NCI-H748 treated with DMSO at 0.1 percent for 48 hours (cell line): ENCODE measurements around the gene FBXL5.
"Not testable (repeated sequence)": the region's sequence is repeated elsewhere in the genome, so short reads cannot be mapped to it uniquely, and the experiment has no call there.

Experiments
- DNase-seq: peaks from one replicate; lab custom pipeline; 2025; lab: John Stamatoyannopoulos, UW

The FBXL5 gene

DNA sequence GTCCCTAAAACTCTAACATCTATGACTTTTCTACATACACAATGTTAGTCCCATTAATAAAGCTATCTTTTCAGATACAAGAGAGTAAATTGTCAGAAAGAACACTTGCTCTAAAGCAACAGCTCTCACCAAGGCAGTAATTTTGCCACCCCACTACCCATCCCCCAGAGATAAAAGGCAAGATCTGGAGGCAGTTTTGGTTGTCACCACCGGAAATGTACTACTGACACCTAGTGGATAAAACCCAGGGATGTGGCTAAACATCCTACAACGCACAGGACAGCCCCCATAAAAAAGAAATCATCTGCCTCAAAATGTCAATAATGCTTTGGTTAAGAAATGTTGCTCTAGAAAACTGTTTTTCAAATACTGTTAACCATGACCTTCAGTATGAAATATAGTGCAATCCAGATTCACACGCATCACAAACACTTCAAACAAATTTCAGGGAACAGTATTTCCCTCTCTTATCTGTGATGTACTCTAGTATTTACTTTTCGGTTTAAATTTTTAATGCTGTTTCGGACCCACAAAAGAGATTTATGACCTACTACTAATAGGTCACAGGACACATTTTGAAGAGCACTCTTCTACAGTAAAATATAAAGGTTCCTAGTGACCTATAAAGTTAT, 5.1 kb downstream of the FBXL5 start:
- DNase-seq, result peak; percentile 61

DNA sequence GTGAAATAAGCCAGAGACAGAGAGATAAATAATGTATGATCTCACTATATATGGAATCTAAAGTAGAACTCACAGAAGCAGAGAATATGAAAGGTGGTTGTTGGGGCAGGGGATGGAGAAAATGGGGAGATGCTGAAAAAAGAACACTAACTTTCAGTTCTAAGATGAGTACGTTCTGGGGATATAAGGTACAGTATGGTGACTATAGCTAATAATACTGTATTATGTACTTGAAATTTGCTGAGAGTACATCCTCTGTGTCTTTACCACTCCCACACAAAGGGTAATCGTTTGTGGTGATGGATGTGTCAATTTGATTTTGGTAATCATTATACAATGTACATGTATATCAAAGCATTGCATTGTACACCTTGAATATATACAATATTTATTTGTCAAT, 6.6 kb downstream of the FBXL5 start:
- no peak for DNase-seq

GRCh38 chr4:15638418-15638817, 16.7 kb downstream of the FBXL5 start:
- no peak for DNase-seq

DNA sequence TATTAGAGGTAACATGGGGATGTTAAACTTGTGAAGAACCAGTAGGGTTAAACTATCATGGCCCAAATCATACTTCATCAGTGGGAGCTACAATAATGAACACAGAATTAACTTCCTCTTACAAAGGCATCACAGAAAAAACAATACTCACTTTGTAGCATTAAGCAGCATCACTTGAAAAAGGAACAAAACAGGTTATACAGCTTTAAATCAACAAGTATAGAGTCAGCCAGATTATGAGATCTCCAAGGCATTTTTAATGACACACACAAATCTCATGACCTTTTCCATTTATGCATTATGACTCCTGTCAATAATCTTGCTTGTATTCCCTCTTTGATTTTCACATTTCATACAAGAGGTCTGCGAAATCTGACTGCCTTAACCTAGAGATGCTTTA, 18.3 kb downstream of the FBXL5 start:
- DNase-seq, result no peak

DNA sequence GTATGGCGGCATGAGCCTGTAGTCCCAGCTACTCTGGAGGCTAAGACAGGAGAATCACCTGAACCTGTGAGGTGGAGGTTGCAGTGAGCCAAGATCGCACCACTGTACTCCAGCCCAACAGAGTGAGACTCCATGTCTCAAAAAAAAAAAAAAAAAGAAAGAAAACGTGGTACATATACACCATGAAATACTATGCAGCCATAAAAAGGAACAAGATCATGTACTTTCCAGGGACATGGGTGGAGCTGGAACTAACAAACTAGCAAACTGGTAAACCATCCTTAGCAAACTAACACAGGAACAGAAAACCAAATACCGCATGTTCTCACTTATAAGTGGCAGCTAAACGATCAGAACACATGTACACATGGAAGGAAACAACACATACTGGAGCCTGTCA, 37.8 kb downstream of the FBXL5 start:
- not testable (repeated sequence) for DNase-seq

GRCh38 chr4:15614891-15615290, 40.3 kb downstream of the FBXL5 start:
- not testable (repeated sequence) for DNase-seq

- DNase-seq, result no peak
Measured at GRCh38 chr4:15612136-15612535, 43.0 kb downstream of the FBXL5 start.

GRCh38 chr4:15610855-15611254, 44.3 kb downstream of the FBXL5 start:
- DNase-seq, result no peak

- no peak for DNase-seq
Measured at GRCh38 chr4:15605537-15605936, 49.6 kb downstream of the FBXL5 start.

DNA sequence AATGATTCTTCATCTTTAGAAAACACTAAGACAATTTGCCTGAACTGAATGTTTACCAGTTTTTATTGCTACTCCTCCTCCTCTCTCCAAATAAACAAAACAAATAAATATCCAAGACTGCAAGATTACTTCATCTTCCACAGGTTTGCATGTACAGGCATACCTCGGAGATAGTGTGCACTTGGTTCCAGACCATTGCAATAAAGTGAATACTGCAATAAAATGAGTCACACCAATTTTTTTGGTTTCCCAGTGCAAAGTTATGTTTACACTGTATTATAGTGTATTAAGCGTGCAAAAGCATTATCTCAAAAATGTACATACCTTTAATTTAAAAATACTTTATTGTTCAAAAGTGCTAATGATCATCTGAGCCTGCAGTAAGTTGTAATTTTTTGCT, 53.3 kb downstream of the FBXL5 start:
- DNase-seq, result no peak

DNA sequence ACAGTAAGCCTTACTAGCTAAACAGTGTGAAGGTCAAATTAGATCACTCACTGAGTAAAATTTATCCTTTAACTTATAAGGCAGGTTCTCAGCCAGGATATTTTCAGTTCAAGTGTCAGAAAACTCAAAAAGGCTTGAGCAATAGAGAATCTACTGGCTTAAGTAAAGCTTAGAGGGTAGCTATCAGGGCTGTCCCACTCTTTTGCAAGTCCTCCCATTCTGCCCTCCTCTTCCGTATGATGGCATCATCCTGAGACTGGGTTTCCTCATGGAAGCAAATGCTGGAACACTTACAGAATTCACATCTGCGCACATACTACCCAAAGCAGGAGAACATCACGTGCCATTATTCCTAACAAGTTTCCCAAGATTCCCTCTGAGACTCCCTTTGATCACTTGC, 55.0 kb downstream of the FBXL5 start:
- DNase-seq, result no peak

DNA sequence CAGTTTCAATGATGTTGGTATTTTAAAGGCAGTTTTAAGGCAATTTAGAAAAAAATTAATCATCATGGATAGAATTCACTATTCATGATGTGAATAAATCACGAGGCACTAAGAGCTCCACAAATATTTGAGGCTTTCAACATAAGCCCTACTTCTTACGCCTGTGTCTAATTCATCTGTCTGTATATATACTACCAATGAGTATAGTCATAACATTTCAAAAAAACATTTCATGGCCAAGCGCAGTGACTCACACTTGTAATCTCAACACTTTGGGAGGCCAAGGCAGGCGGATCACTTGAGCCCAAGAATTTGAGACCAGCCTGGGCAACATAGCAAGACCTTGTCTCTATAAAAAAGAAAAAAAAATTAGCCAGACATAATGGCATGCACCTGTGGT, 56.5 kb downstream of the FBXL5 start:
- no peak for DNase-seq

DNA sequence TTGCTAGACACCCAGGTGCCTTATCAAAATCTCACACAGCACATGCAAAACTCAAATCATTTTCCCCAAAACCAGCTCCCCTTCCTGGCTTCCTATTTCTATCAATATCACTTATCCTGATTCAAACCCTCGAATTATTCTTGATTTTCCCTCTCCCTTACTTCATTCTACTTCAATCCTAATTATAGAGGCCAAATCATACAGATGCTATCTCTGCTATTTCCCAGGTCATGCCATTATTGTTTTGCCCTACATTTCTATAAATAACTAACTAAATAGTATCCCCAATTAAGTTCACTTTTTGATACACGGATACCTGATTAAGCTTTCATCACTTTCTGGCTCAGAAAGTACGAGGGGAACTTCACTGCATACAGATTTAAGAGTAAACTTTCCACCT, 62.4 kb downstream of the FBXL5 start:
- no peak for DNase-seq

DNA sequence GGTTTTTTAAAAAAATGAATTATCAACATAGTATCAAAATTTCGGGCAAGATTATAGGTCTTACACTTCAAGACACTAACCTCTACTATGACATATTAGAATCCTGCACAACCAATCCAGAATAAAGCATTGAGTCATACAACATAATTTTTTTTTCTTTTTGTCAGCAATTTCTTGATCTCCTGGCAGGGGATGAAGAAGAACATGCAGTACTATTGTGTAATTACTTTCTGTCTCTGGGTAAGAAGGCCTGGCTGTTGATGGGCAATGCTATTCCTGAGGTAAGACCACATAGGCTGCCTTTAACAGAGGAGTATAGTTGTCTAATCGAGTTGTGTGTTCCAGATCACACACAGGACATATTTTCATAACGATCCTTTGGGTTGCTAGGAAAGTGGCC, 67.5 kb downstream of the FBXL5 start:
- no peak for DNase-seq

DNA sequence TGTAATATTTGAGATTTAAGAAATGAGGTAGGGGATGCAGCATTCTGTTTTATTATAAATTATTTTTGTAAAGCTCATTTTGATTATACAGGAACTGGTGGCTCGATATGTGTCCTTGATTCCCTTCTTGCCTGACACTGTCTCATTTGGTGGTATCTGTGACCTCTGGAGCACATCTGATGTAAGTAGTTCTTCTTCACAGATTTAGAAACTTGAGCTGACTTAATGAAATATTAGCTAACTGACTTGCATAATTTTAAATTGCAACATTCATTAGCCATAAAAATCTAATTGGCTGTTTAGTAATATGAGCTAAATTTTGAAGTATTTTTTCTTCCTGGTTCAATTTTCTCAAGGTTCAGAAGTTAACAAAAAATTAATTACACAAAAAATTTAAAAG, 69.1 kb downstream of the FBXL5 start:
- DNase-seq, result no peak

- DNase-seq, result no peak
Measured at GRCh38 chr4:15585331-15585730, 69.8 kb downstream of the FBXL5 start.

GRCh38 chr4:15584785-15585184, 70.4 kb downstream of the FBXL5 start:
- no peak for DNase-seq

DNA sequence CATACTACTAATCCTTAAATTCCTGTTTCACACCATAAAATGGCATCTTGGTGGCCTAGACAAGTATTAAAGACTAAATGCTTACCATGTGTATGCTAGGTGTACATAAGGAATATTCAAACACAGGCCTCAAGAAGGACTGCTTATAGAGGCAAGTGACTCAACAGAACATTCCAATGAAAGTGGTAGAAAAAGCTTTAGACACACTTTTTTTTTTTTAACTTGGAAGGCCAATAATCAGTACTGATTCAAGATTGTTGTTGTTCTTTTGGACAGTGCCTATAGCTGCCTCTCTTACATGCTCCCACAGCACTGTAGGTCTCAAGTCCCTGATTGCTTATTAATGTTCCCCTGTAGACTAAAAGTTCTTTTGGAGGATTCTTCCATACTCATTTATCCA, 77.6 kb downstream of the FBXL5 start:
- no peak for DNase-seq

- no peak for DNase-seq
Measured at GRCh38 chr4:15575966-15576365, 79.2 kb downstream of the FBXL5 start.

DNA sequence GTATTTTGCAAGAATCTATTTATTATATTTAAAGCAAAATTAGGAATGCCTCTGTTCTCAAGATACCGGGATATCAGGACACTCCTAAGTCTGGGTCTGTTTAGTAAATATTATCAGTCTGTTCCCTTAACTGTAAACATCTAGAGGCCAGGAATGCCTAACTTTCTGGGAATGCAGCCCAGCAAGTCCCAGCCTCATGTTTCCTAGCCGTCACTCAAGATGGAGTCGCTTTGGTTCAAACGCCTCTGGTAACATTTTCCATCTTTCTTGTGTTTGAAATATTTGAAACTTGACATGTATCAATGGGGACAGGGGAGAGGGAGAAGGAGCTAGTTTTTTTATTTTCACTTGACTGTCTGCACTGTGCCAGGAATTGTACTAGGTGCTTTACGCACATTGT, 85.4 kb downstream of the FBXL5 start:
- DNase-seq, result no peak

DNA sequence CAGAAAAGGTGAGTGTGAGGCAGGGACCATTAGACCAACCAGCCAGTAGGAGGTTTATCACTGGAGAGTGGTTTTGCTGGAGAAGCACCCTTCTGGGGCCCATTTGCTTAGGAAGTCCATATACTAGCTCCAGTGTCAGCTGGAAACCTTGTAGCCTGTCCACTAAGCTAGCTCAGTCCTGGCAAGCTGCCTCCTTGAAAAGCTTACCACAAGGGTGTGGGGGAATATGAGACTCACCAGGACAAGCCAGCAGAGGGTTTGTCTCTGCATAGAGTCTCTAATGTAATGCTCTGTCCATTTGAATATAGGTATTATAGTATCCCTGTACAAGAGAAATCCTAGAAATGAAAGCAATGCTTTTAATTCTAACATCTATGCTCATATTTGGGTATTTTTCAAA, 86.3 kb downstream of the FBXL5 start:
- DNase-seq, result no peak

DNA sequence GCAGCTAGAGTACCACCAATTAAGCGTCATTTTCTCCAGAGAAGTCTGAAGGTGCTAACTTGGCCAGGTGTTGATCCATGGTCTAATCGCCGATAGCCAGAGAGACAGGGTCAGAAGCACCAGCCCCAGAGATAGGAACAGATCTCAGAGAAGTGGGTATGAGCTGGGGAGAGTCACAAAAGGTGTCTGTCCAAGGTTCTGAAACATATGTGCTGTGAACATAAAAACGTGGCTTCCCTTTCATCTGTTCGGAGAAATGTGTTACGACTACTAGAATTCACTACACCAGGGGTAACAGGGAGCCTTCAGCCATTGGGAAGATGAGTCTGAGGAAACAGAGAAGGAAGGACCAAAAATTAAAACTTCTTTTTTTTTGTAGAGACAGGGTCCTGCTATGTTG, 91.3 kb downstream of the FBXL5 start:
- no peak for DNase-seq

DNA sequence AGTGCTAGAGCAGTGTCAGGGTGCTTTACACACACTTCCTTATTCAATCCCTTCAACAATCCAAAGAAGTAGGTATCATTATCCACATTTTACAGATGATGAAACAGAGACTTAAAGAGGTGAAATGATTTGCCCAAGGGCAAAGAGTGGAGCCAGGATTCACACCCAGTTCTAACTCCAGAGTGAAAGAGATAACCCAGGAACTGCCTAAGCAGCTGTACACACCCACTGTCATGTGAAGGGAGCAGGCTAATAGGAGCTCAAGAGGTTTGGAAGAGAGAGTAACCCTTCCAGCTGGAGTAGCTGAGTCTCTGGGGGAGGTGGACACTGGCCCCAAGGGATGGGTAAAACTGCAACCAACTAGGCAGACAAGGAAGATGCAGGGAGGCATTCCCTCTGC, 92.5 kb downstream of the FBXL5 start:
- no peak for DNase-seq

GRCh38 chr4:15562114-15562513, 93.0 kb downstream of the FBXL5 start:
- no peak for DNase-seq

DNA sequence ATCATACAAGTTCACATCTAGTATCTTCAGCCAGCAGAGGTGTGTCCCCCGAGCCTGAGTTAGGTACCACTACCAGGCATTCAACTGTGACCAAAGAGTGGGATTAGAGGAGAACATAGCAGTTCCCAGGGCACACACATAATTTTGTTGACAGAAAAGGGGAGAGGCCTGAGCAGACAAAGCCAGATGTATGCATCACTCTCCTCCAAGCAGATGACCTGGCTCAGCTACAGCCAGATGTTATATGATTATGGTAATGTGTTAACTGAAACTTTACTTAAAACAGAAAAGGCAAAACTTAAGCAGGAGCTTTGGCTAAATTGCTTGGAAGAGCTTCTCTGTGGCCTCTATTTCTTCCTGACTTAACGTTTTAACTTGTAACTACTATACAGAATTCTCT, 96.6 kb downstream of the FBXL5 start:
- DNase-seq, result no peak
